GM12878 (cell line): Measurements from ENCODE around the gene BCAS3. TPM values are rescaled to one million over a fixed set of nuclear protein-coding genes. Genes with fewer than 3 reads are reported as not detected.

Source experiments
- ATAC-seq: fragments of 200-7000 bp; cut with Tn5 transposase; 3 replicates; pipeline ENCODE4 v1.9.1; 2020; ENCODE audit warnings: mild to moderate bottlenecking, moderate library complexity
- BruUV-seq: library from RNA; stranded (reverse); fragments of 400-500 nt; replicated peaks from 2 replicates; lab custom pipeline; 2021; lab: Mats Ljungman, UMichigan
- CTCF ChIA-PET: fragments of 300-600 bp; sonication (Branson Sonifier 250); formaldehyde crosslinking; extraction: SDS; loops from one replicate; lab custom pipeline; 2021; ENCODE audit warnings: inconsistent platforms; lab: Yijun Ruan, JAX
- POLR2A ChIA-PET: fragments of 350-600 bp; formaldehyde crosslinking; extraction: SDS; loops from one replicate; lab custom pipeline; 2021; ENCODE audit warnings: inconsistent platforms; lab: Charles Lee
- RAD21 ChIA-PET: fragments of 300-600 bp; sonication (Branson Sonifier 250); formaldehyde crosslinking; loops from one replicate; lab custom pipeline; 2023; ENCODE audit warnings: antibody characterized with exemption; ENCODE audit not compliant: unreplicated experiment; lab: Charles Lee
- SMC1A ChIA-PET: fragments of 300-600 bp; sonication (Branson Sonifier 250); formaldehyde crosslinking; loops from one replicate; lab custom pipeline; 2023; ENCODE audit not compliant: unreplicated experiment, uncharacterized antibody; lab: Charles Lee
- DNase-seq: peaks from one replicate; pipeline ENCODE4 v3.0.0-alpha.2; 2011; ENCODE audit warnings: low read depth, low spot score
- FAIRE-seq: peaks from 3 replicates; lab custom pipeline; 2011; peaks lifted over from hg19 to GRCh38; lab: Jason Lieb, UNC
- H2AFZ ChIP-seq: 2 replicates; pipeline ENCODE4 v1.6.0; 2011; ENCODE audit warnings: low read depth, low read length, control low read depth; ENCODE audit not compliant: control insufficient read depth
- H3K27ac ChIP-seq: 2 replicates; pipeline ENCODE4 v1.5.1; 2011; ENCODE audit warnings: control low read depth; ENCODE audit not compliant: control insufficient read depth, insufficient read depth
- H3K27me3 ChIP-seq, 2 experiments: replicated peaks in 1 of 2; 2 replicates each; pipeline versions ENCODE4 v1.6.0 to v1.6.1; 2011; ENCODE audit warnings: low read length in 1 of 2; ENCODE audit not compliant: control insufficient read depth in 2 of 2, insufficient read depth in 2 of 2
- H3K36me3 ChIP-seq, 2 experiments: 2 replicates each; pipeline ENCODE4 v1.5.1; 2011; ENCODE audit warnings: low read length in 1 of 2; ENCODE audit not compliant: control insufficient read depth in 2 of 2, insufficient read depth in 2 of 2
- H3K4me1 ChIP-seq: 2 replicates; pipeline ENCODE4 v1.6.1; 2011; ENCODE audit warnings: mild to moderate bottlenecking, low read length, moderate library complexity, mixed read lengths; ENCODE audit not compliant: control insufficient read depth, insufficient read depth
- H3K4me2 ChIP-seq: 2 replicates; pipeline ENCODE4 v1.6.0; 2011; ENCODE audit warnings: control low read depth; ENCODE audit not compliant: control insufficient read depth, insufficient read depth
- H3K4me3 ChIP-seq: fragments of 200-600 bp; sonication (generic); 2 replicates; pipeline ENCODE4 v1.5.1; 2016
- H3K79me2 ChIP-seq: 2 replicates; pipeline ENCODE4 v1.6.0; 2011; ENCODE audit warnings: low read length; ENCODE audit not compliant: control insufficient read depth, insufficient read depth
- H3K9ac ChIP-seq: 2 replicates; pipeline ENCODE4 v1.8.0; 2011; ENCODE audit warnings: low read length, control low read depth, mixed read lengths; ENCODE audit not compliant: control insufficient read depth, insufficient read depth
- H3K9me3 ChIP-seq: replicated peaks from 3 replicates; pipeline ENCODE4 v1.5.1; 2011; ENCODE audit warnings: mild to moderate bottlenecking, low read length; ENCODE audit not compliant: control insufficient read depth, insufficient read depth
- H4K20me1 ChIP-seq: 2 replicates; pipeline ENCODE4 v1.6.0; 2011; ENCODE audit not compliant: control insufficient read depth, insufficient read depth
- CEBPB ChIP-seq, 2 experiments: fragments of 150-350 bp in 1 of 2; IDR thresholded peaks; 2 replicates each; pipeline ENCODE4 v1.6.1; 2012 to 2014; ENCODE audit warnings: low read depth in 2 of 2, low read length in 2 of 2, borderline replicate concordance in 1 of 2, inconsistent platforms in 1 of 2
- ETV6 ChIP-seq, 2 experiments: fragments of 450-650 bp in 1 of 2; IDR thresholded peaks in 1 of 2; conservative IDR thresholded peaks in 1 of 2; 2 replicates each; pipeline ENCODE4 v1.6.1; 2014; ENCODE audit warnings: antibody characterized with exemption in 1 of 2, borderline replicate concordance in 1 of 2, low read depth in 1 of 2, mild to moderate bottlenecking in 1 of 2, moderate library complexity in 1 of 2
- MEF2A ChIP-seq: IDR thresholded peaks from 2 replicates; pipeline ENCODE4 v1.6.1; 2011; ENCODE audit warnings: low read depth, mild to moderate bottlenecking, low read length, moderate library complexity; ENCODE audit not compliant: insufficient read depth
- RBBP5 ChIP-seq: fragments of 200-600 bp; sonication (generic); conservative IDR thresholded peaks from 2 replicates; pipeline ENCODE4 v1.6.1; 2016
- SIX5 ChIP-seq: IDR thresholded peaks from 2 replicates; pipeline ENCODE4 v1.6.1; 2011; ENCODE audit warnings: mild to moderate bottlenecking, low read depth, low read length, moderate library complexity; ENCODE audit not compliant: severe bottlenecking
- SMAD5 ChIP-seq: IDR thresholded peaks from 2 replicates; pipeline ENCODE4 v1.6.1; 2016; ENCODE audit warnings: antibody characterized with exemption, low read depth
- SMC3 ChIP-seq: IDR thresholded peaks from 2 replicates; pipeline ENCODE4 v1.6.1; 2011; ENCODE audit warnings: low read length, improper control_type of control experiment, borderline replicate concordance
- TAF1 ChIP-seq: IDR thresholded peaks from 2 replicates; pipeline ENCODE4 v1.6.1; 2011; ENCODE audit warnings: mild to moderate bottlenecking, low read depth, low read length, borderline replicate concordance
- TCF3 ChIP-seq: IDR thresholded peaks from 2 replicates; pipeline ENCODE4 v1.6.1; 2012; ENCODE audit warnings: low read depth, mild to moderate bottlenecking, low read length, borderline replicate concordance; ENCODE audit not compliant: insufficient read depth
- ZBED1 ChIP-seq: IDR thresholded peaks from 2 replicates; pipeline ENCODE4 v1.6.1; 2016; ENCODE audit warnings: borderline replicate concordance
- WGBS: methylation state at CpG from one replicate; pipeline ENCODE4 v1.1.6; 2016; ENCODE audit warnings: low lambda C conversion rate; ENCODE audit not compliant: insufficient replicate concordance, insufficient coverage; ENCODE audit errors: missing lambda C conversion rate; 5-methylcytosine and 5-hydroxymethylcytosine counted together
- in situ Hi-C: fragments of 300-500 bp; cut with MboI; formaldehyde crosslinking; loops from 9 replicates; pipeline ENCODE4 v1.14.3; 2018; ENCODE audit warnings: mixed read lengths
- intact Hi-C: fragments of 100-400 bp; cut with micrococcal nuclease; formaldehyde crosslinking; loops from one replicate; pipeline ENCODE4 v1.14.2; 2022; ENCODE audit not compliant: unreplicated experiment
- polyA plus RNA-seq, 11 experiments: library from polyadenylated mRNA; depleted of rRNA in 4 of 11; unstranded in 6 of 11; stranded (reverse) in 5 of 11; fragments of >200 nt; fragmentation: Nextera tagmentation in 4 of 11; fragmentation: Illumina TruSeq in 1 of 11; extraction: Ambion mirVana in 4 of 11; extraction: Trizol in 1 of 11; gene quantifications; 1 replicate in 1 of 11; 2 replicates in 10 of 11; pipeline versions ENCODE4 v1.2.1 to v1.2.3, GENCODE V29; 2011 to 2016; ENCODE audit warnings: inconsistent platforms in 2 of 11, missing spikeins in 2 of 11, low read depth in 1 of 11
- total RNA-seq, 4 experiments: library from RNA; depleted of rRNA in 3 of 4; stranded (reverse); fragments of >200 nt in 3 of 4; fragmentation: Illumina TruSeq in 1 of 4; extraction: Trizol in 1 of 4; gene quantifications; 2 replicates each; pipeline versions ENCODE4 v1.2.1 to v1.2.3, GENCODE V29; 2013 to 2021
- TF ChIP-seq, protein P1 (sequence below): IDR thresholded peaks from 2 replicates; pipeline ENCODE4 v1.6.1; 2012; ENCODE audit warnings: improper control_type of control experiment, low read depth, low read length; ENCODE audit not compliant: insufficient replicate concordance
- TF ChIP-seq, protein P2 (sequence below): fragments of 450-650 bp; IDR thresholded peaks from 2 replicates; pipeline ENCODE4 v1.6.1; 2014; ENCODE audit warnings: mild to moderate bottlenecking

Gene BCAS3
- total and polyA plus RNA-seq, 10 of the 15 experiments (the other 5 are each of a cell fraction or from before 2014, with no cell fraction given): 2.1 to 11.0 (median 6.6) TPM

DNA sequence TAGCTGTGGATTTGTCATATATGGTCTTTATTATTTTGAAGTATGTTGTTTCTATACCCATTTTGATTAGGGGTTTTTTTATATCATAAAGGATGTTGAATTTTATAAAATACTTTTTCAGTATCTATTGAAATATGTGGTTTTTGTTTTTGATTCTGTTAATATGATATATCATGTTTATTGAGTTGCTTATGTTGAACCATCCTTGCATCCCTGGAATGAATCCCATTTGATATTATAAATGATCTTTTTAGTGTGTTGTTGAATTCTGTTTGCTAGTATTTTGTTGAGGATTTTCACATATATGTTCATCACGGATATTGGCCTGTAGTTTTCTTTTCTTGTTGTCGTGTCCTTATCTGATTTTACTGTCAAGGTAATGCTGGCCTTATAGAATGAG lies 286.5 kb downstream of the BCAS3 start:
- SMC1A ChIA-PET: no interaction called here
- Histone ChIP-seq H3K4me2 (no peak overlapping the region), H3K9me3 (no peaks in the 10 kb centered on the region; the same call in 2 of the 3 replicates), H3K27me3 (no peaks in the 10 kb centered on the region), H3K36me3 (no peaks in the 10 kb centered on the region), H4K20me1 (no peaks in the 10 kb centered on the region), H3K27ac (no peak overlapping the region), H3K4me1 (no peaks in the 10 kb centered on the region), H2AFZ (no peak overlapping the region), H3K4me3 (no peak overlapping the region), H3K79me2 (no peaks in the 10 kb centered on the region), H3K9ac (no peak overlapping the region)
- no peak for FAIRE-seq
- in situ Hi-C loops: no loop called here
- intact Hi-C loops: no loop called here
- TF ChIP-seq SIX5 (no peak), ETV6 (conservative IDR thresholded peaks at IDR 0.05 in 1 of 2, IDR thresholded peaks at IDR 0.05 in 1 of 2; ENCODE audit: borderline replicate concordance in 1 of 2, low read depth in 1 of 2) (no peak), TCF3 (no peak)
- CTCF ChIA-PET: no interaction called here
- POLR2A ChIA-PET: no interaction called here
- WGBS: 70% methylated on average over 2 of the region's 2 CpGs
- no peak for DNase-seq
- no peak for ATAC-seq
- RAD21 ChIA-PET: no interaction called here
- no TSS peak for BruUV-seq

- FAIRE-seq: no peak
- ChIA-PET POLR2A (no interaction called here), RAD21 (no interaction called here), SMC1A (no interaction called here), CTCF (interaction anchor here (0.6 to 0.7 kb wide), 2 partner anchors 61 to 1010 kb away, joined by 3 read pairs; no protein-coding TSS in a partner anchor)
- ATAC-seq: no peak
- DNase-seq: no peak
- no TSS peak for BruUV-seq
- no peaks in the 10 kb centered on the region; the same call in 1 of the 2 replicates for H4K20me1 ChIP-seq
- 16% methylated on average over 2 of the region's 2 CpGs for WGBS
- no peak overlapping the region for H3K9ac ChIP-seq
- H3K4me3 ChIP-seq: no peak overlapping the region
- in situ Hi-C loops (no loop called here), intact Hi-C loops (no loop called here)
- H2AFZ ChIP-seq: no peak overlapping the region
- H3K36me3 ChIP-seq: no peaks in the 10 kb centered on the region
- H3K79me2 ChIP-seq: no peaks in the 10 kb centered on the region
- H3K9me3 ChIP-seq: no peaks in the 10 kb centered on the region; the same call in 2 of the 3 replicates
- no peaks in the 10 kb centered on the region for H3K4me1 ChIP-seq
- no peaks in the 10 kb centered on the region for H3K27me3 ChIP-seq
- no peak overlapping the region for H3K4me2 ChIP-seq
- TF ChIP-seq RBBP5: no peak
- TF ChIP-seq, protein P1, sequence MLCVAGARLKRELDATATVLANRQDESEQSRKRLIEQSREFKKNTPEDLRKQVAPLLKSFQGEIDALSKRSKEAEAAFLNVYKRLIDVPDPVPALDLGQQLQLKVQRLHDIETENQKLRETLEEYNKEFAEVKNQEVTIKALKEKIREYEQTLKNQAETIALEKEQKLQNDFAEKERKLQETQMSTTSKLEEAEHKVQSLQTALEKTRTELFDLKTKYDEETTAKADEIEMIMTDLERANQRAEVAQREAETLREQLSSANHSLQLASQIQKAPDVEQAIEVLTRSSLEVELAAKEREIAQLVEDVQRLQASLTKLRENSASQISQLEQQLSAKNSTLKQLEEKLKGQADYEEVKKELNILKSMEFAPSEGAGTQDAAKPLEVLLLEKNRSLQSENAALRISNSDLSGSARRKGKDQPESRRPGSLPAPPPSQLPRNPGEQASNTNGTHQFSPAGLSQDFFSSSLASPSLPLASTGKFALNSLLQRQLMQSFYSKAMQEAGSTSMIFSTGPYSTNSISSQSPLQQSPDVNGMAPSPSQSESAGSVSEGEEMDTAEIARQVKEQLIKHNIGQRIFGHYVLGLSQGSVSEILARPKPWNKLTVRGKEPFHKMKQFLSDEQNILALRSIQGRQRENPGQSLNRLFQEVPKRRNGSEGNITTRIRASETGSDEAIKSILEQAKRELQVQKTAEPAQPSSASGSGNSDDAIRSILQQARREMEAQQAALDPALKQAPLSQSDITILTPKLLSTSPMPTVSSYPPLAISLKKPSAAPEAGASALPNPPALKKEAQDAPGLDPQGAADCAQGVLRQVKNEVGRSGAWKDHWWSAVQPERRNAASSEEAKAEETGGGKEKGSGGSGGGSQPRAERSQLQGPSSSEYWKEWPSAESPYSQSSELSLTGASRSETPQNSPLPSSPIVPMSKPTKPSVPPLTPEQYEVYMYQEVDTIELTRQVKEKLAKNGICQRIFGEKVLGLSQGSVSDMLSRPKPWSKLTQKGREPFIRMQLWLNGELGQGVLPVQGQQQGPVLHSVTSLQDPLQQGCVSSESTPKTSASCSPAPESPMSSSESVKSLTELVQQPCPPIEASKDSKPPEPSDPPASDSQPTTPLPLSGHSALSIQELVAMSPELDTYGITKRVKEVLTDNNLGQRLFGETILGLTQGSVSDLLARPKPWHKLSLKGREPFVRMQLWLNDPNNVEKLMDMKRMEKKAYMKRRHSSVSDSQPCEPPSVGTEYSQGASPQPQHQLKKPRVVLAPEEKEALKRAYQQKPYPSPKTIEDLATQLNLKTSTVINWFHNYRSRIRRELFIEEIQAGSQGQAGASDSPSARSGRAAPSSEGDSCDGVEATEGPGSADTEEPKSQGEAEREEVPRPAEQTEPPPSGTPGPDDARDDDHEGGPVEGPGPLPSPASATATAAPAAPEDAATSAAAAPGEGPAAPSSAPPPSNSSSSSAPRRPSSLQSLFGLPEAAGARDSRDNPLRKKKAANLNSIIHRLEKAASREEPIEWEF: no peak
- TF ChIP-seq TAF1: no peak
- TF ChIP-seq, protein P2, sequence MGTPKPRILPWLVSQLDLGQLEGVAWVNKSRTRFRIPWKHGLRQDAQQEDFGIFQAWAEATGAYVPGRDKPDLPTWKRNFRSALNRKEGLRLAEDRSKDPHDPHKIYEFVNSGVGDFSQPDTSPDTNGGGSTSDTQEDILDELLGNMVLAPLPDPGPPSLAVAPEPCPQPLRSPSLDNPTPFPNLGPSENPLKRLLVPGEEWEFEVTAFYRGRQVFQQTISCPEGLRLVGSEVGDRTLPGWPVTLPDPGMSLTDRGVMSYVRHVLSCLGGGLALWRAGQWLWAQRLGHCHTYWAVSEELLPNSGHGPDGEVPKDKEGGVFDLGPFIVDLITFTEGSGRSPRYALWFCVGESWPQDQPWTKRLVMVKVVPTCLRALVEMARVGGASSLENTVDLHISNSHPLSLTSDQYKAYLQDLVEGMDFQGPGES: no peak
- no peak for TF ChIP-seq ZBED1
- no peak for TF ChIP-seq SMAD5
- no peak for TF ChIP-seq MEF2A
- TF ChIP-seq CEBPB (IDR thresholded peaks at IDR 0.05; ENCODE audit: borderline replicate concordance in 1 of 2, low read depth in 2 of 2, low read length in 2 of 2): no peak
- TF ChIP-seq SMC3: no peak
- TF ChIP-seq, all 136 proteins: peak for 0
- no peak overlapping the region for H3K27ac ChIP-seq
Measured at GRCh38 chr17:60968266-60968665, 290.6 kb downstream of the BCAS3 start.
